HAP-1 (cell line): ENCODE measurements around the gene THSD7A.
A peak's percentile ranks its signal among the peaks of the same experiment; 100 is the strongest.

ENCODE experiments used
- DNase-seq, 2 experiments: peaks; one replicate each; pipeline ENCODE4 v3.0.0-alpha.2; 2016 to 2020; ENCODE audit warnings: low spot score in 2 of 2
- H3K27me3 ChIP-seq: fragments of 250-450 bp; sonication (Bioruptor Pico); 2 replicates; pipeline ENCODE4 v1.5.1; 2020; ENCODE audit warnings: low read depth, mild to moderate bottlenecking, moderate library complexity
- H3K36me3 ChIP-seq: fragments of 250-450 bp; sonication (Bioruptor Pico); replicated peaks from 2 replicates; pipeline ENCODE4 v1.5.1; 2020; ENCODE audit warnings: mild to moderate bottlenecking
- H3K4me1 ChIP-seq: fragments of 250-450 bp; sonication (Bioruptor Pico); 2 replicates; pipeline ENCODE4 v1.5.1; 2020; ENCODE audit warnings: mild to moderate bottlenecking
- H3K4me3 ChIP-seq: fragments of 250-450 bp; sonication (Bioruptor Pico); 2 replicates; pipeline ENCODE4 v1.5.1; 2020; ENCODE audit warnings: mild to moderate bottlenecking, moderate library complexity
- H3K9me3 ChIP-seq: fragments of 250-450 bp; sonication (Bioruptor Pico); 2 replicates; pipeline ENCODE4 v1.5.1; 2020; ENCODE audit warnings: mild to moderate bottlenecking, moderate library complexity
- in situ Hi-C: fragments of 300-500 bp; cut with MboI; formaldehyde crosslinking; loops from 3 replicates; pipeline ENCODE4 v1.14.3; 2020; ENCODE audit warnings: low sequenced_read_pairs, inconsistent platforms, mixed read lengths

Gene THSD7A

DNA sequence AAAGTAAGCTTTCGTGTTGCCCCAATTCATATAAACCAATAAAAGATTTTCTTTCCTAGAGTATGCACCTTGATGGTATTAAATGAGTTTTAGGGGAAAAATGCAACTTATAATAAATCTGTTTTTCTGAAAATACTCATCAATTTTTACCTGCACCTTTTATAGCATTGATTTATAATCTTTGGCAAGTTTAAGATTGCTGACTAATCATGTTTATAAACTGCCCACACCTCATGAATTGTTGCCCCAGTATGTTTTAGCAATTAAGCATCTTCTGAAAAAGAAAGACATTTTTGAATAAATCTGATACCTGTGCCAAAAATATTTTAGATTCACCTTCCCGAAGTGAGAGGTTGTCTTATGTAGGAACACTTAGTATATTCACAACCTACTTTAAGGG is 420.0 kb downstream of the THSD7A start:
- no peaks in the 10 kb centered on the region for H3K36me3 ChIP-seq
- no peaks in the 10 kb centered on the region for H3K9me3 ChIP-seq
- no peak overlapping the region for H3K4me3 ChIP-seq
- in situ Hi-C loops, result loop anchor here (25.0 kb wide), 1 partner anchor 650 kb away; no protein-coding TSS in a partner anchor
- DNase-seq, result no peak
- peaks cover 7% of the 10 kb centered on the region; the same call in 1 of the 2 replicates for H3K4me1 ChIP-seq
- H3K27me3 ChIP-seq, result no peaks in the 10 kb centered on the region

GRCh38 chr7:11410656-11411644 is 421.0 kb downstream of the THSD7A start:
- Histone ChIP-seq H3K36me3 (no peaks in the 10 kb centered on the region), H3K27me3 (no peaks in the 10 kb centered on the region), H3K4me1 (peaks cover 7% of the 10 kb centered on the region; the same call in 1 of the 2 replicates), H3K4me3 (no peak overlapping the region), H3K9me3 (no peaks in the 10 kb centered on the region)
- in situ Hi-C loops, result loop anchor here (25.0 kb wide), 1 partner anchor 651 kb away; no protein-coding TSS in a partner anchor
- DNase-seq, result peak; percentile 59 to 78

DNA sequence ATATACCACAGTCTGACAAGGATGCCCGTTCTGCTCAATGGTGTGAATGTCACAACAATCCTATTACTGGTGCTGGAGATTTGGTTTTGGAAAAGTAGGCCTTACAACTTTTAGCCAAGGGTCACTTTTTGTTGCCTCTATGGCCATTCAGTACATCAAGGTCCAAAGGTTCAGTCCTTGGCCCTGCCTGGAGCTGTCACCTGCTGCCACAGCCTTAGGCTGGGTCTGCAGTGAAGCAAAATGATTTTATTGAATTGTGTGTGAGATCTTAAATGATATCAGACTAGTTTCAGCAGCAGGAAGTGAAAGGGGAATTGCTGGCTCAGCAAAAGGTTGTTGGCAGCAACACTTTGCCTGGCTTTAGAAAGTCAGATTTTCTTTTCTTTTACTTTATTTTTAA is 427.6 kb downstream of the THSD7A start:
- H3K9me3 ChIP-seq, result no peaks in the 10 kb centered on the region
- in situ Hi-C loops, result loop anchor here (25.0 kb wide), 1 partner anchor 658 kb away; no protein-coding TSS in a partner anchor
- no peaks in the 10 kb centered on the region for H3K27me3 ChIP-seq
- no peaks in the 10 kb centered on the region for H3K4me1 ChIP-seq
- H3K4me3 ChIP-seq, result no peak overlapping the region
- no peak for DNase-seq
- H3K36me3 ChIP-seq, result no peaks in the 10 kb centered on the region

DNA sequence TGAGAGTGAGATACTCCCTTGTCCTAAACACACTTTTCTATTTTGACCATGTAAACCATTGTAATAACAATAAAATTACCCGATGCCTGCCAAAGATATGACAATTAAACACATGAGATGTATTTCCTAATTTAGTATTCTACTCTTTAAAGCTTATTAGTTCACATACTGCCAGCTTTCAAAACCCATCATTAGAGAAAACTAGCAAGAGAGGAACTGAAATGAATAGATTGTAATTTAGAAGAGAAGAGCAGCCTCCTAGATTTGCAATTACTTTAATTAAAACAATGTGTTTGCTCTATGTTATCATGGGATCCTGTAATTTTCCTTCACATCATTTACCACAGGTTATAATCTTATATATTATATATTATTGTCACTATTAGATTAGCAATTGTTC is 428.2 kb downstream of the THSD7A start:
- DNase-seq, result no peak
- Histone ChIP-seq H3K27me3 (no peaks in the 10 kb centered on the region), H3K36me3 (no peaks in the 10 kb centered on the region), H3K9me3 (no peaks in the 10 kb centered on the region), H3K4me1 (no peaks in the 10 kb centered on the region), H3K4me3 (no peak overlapping the region)
- in situ Hi-C loops, result loop anchor here (25.0 kb wide), 1 partner anchor 659 kb away; no protein-coding TSS in a partner anchor

- Histone ChIP-seq H3K4me3 (no peak overlapping the region), H3K36me3 (no peaks in the 10 kb centered on the region), H3K9me3 (no peaks in the 10 kb centered on the region), H3K4me1 (no peaks in the 10 kb centered on the region), H3K27me3 (no peaks in the 10 kb centered on the region)
- in situ Hi-C loops, result no loop called here
- DNase-seq, result no peak
Measured at GRCh38 chr7:11394438-11394837, 437.6 kb downstream of the THSD7A start.

- no peaks in the 10 kb centered on the region for H3K36me3 ChIP-seq
- in situ Hi-C loops, result no loop called here
Measured at GRCh38 chr7:11379641-11380040, 452.4 kb downstream of the THSD7A start.

DNA sequence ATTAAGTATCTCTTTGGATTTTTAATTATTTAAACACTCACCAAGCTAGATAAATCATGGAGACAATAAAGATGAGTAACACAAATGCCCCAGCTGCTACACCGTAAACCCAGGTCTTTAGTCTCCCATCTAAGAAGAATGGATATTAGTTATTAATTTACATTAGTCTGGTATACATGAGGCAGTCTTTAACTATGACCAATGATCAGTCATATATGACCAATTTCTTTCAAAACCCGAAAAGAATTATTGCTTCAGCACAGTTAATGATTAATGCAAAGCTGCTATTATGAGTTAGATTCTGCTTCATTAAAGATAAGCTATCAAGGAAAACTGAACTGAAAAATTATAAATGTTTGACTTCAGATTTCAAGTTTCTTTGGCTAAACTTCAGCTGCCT is 455.5 kb downstream of the THSD7A start:
- H3K4me1 ChIP-seq, result peaks cover 2% of the 10 kb centered on the region; the same call in 1 of the 2 replicates
- H3K9me3 ChIP-seq, result no peaks in the 10 kb centered on the region
- H3K27me3 ChIP-seq, result no peaks in the 10 kb centered on the region
- no peak for DNase-seq
- H3K36me3 ChIP-seq, result no peaks in the 10 kb centered on the region
- in situ Hi-C loops, result no loop called here
- H3K4me3 ChIP-seq, result no peak overlapping the region

More at GRCh38 chr7:11379641-11380040, 452.4 kb downstream of the THSD7A start:
- Histone ChIP-seq H3K4me1 (peaks cover 2% of the 10 kb centered on the region; the same call in 1 of the 2 replicates), H3K27me3 (no peaks in the 10 kb centered on the region), H3K9me3 (no peaks in the 10 kb centered on the region), H3K4me3 (no peak overlapping the region)
- DNase-seq, result no peak

- no peak for DNase-seq
- Histone ChIP-seq H3K4me1 (peaks cover 2% of the 10 kb centered on the region; the same call in 1 of the 2 replicates), H3K9me3 (no peaks in the 10 kb centered on the region), H3K36me3 (no peaks in the 10 kb centered on the region), H3K27me3 (no peaks in the 10 kb centered on the region), H3K4me3 (no peak overlapping the region)
- in situ Hi-C loops, result no loop called here
Measured at GRCh38 chr7:11374629-11375028, 457.4 kb downstream of the THSD7A start.

DNA sequence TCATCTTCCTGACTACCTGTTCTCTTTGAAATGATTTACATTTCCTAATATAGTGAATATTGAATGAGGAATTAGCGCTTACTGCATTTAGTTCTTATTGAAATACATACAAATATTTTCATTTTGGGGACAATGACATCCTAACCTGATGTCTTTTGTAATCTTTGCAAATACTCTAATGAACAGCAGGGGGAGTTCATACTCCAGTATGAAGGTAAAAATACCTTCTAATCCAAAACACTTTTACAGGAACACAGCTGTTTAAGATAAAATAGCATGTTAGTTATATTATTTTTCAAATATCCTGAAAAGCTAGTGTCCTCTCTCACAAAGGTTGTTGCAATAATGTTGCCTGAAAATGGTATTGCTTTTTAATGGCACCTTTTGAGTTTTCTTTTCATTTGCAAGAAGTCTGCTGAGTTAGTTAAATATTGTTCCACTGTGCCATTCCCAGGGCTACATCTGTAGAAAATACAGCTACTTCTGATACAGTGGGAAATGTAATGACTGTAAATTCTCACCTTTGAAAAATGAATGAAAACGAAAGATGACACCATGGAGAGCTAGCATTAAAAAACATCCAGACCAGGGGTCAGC is 458.4 kb downstream of the THSD7A start:
- peaks cover 2% of the 10 kb centered on the region; the same call in 1 of the 2 replicates for H3K4me1 ChIP-seq
- peak in 1 of 2 experiments; percentile 52 for DNase-seq
- H3K27me3 ChIP-seq, result no peaks in the 10 kb centered on the region
- H3K4me3 ChIP-seq, result no peak overlapping the region
- no peaks in the 10 kb centered on the region for H3K9me3 ChIP-seq
- H3K36me3 ChIP-seq, result no peaks in the 10 kb centered on the region
- in situ Hi-C loops, result no loop called here

- H3K36me3 ChIP-seq, result no peaks in the 10 kb centered on the region
- in situ Hi-C loops, result no loop called here
- H3K9me3 ChIP-seq, result no peaks in the 10 kb centered on the region
- H3K4me3 ChIP-seq, result no peak overlapping the region
- no peaks in the 10 kb centered on the region for H3K27me3 ChIP-seq
- no peaks in the 10 kb centered on the region for H3K4me1 ChIP-seq
- DNase-seq, result no peak
Measured at GRCh38 chr7:11369696-11370095, 462.3 kb downstream of the THSD7A start.

GRCh38 chr7:11366118-11366517 is 465.9 kb downstream of the THSD7A start:
- Histone ChIP-seq H3K4me3 (no peak overlapping the region), H3K36me3 (no peaks in the 10 kb centered on the region), H3K4me1 (no peaks in the 10 kb centered on the region), H3K9me3 (no peaks in the 10 kb centered on the region), H3K27me3 (peaks cover 5% of the 10 kb centered on the region; the same call in 1 of the 2 replicates)
- no peak for DNase-seq
- in situ Hi-C loops, result no loop called here

- no peak for DNase-seq
- H3K27me3 ChIP-seq, result no peaks in the 10 kb centered on the region
- no peaks in the 10 kb centered on the region for H3K36me3 ChIP-seq
- no peak overlapping the region for H3K4me3 ChIP-seq
- in situ Hi-C loops, result no loop called here
- peaks cover 13% of the 10 kb centered on the region for H3K4me1 ChIP-seq
- no peaks in the 10 kb centered on the region for H3K9me3 ChIP-seq
Measured at GRCh38 chr7:11358637-11359036, 473.4 kb downstream of the THSD7A start.

- Histone ChIP-seq H3K27me3 (peaks cover 11% of the 10 kb centered on the region), H3K4me3 (no peak overlapping the region), H3K9me3 (no peaks in the 10 kb centered on the region; the same call in none of the 2 replicates), H3K36me3 (no peaks in the 10 kb centered on the region), H3K4me1 (peaks cover 13% of the 10 kb centered on the region)
- in situ Hi-C loops, result no loop called here
- DNase-seq, result peak; percentile 51 to 96
Measured at GRCh38 chr7:11355399-11356005, 476.5 kb downstream of the THSD7A start.
